Endothelial cell of umbilical vein (primary cell): ENCODE measurements around the gene JADE1. TPM values are rescaled to one million over a fixed set of nuclear protein-coding genes. Genes with fewer than 3 reads are reported as not detected.

Source experiments
- BruUV-seq: library from RNA; stranded (reverse); fragments of 400-500 nt; replicated peaks from 2 replicates; lab custom pipeline; 2021; lab: Mats Ljungman, UMichigan
- CTCF ChIA-PET: fragments of 300-600, 350-600 bp; sonication (Branson Sonifier 250); formaldehyde crosslinking; loops from one replicate; lab custom pipeline; 2021; ENCODE audit warnings: antibody characterized with exemption, inconsistent platforms; lab: Charles Lee
- POLR2A ChIA-PET: fragments of 300-600, 350-600 bp; sonication (Branson Sonifier 250); formaldehyde crosslinking; loops from one replicate; lab custom pipeline; 2021; ENCODE audit warnings: antibody characterized with exemption, inconsistent platforms; lab: Charles Lee
- DNase-seq: peaks from one replicate; pipeline ENCODE4 v3.0.0-alpha.2; 2011; ENCODE audit warnings: low read depth, low spot score
- FAIRE-seq: peaks from 2 replicates; lab custom pipeline; 2011; peaks lifted over from hg19 to GRCh38; lab: Jason Lieb, UNC
- H2AFZ ChIP-seq: 2 replicates; pipeline ENCODE4 v1.6.0; 2012; ENCODE audit warnings: low read depth, low read length, control low read depth, inconsistent platforms
- H3K27ac ChIP-seq: 2 replicates; pipeline ENCODE4 v1.5.1; 2011; ENCODE audit warnings: low read depth, mild to moderate bottlenecking, control low read depth, low read length, moderate library complexity; ENCODE audit not compliant: insufficient read depth
- H3K27me3 ChIP-seq, 2 experiments: 2 replicates each; pipeline versions ENCODE4 v1.6.0 to v1.6.1; 2011; ENCODE audit warnings: low read length in 2 of 2, mixed read lengths in 1 of 2; ENCODE audit not compliant: control insufficient read depth in 2 of 2, insufficient read depth in 2 of 2
- H3K36me3 ChIP-seq, 2 experiments: 2 replicates in 1 of 2; 3 replicates in 1 of 2; pipeline ENCODE4 v1.5.1; 2011; ENCODE audit warnings: low read length in 2 of 2, mild to moderate bottlenecking in 1 of 2, moderate library complexity in 1 of 2; ENCODE audit not compliant: control insufficient read depth in 2 of 2, insufficient read depth in 2 of 2; ENCODE audit errors: extremely low read depth in 1 of 2
- H3K4me1 ChIP-seq: 3 replicates; pipeline ENCODE4 v1.5.1; 2011; ENCODE audit warnings: mild to moderate bottlenecking, low read length; ENCODE audit not compliant: control insufficient read depth, insufficient read depth; ENCODE audit errors: extremely low read depth
- H3K4me2 ChIP-seq: 2 replicates; pipeline ENCODE4 v1.6.1; 2011; ENCODE audit warnings: low read length, control low read depth, mixed read lengths; ENCODE audit not compliant: insufficient read depth
- H3K4me3 ChIP-seq, 3 experiments: fragments of 200-600 bp in 1 of 3; sonication (generic), shearing (Covaris generic) in 1 of 3; replicated peaks in 1 of 3; 2 replicates each; pipeline ENCODE4 v1.5.1; 2011 to 2016; ENCODE audit warnings: control low read depth in 3 of 3, low read length in 3 of 3, mild to moderate bottlenecking in 2 of 3, inconsistent platforms in 1 of 3, low read depth in 1 of 3, moderate library complexity in 1 of 3; ENCODE audit not compliant: insufficient read depth in 1 of 3
- H3K79me2 ChIP-seq: 2 replicates; pipeline ENCODE4 v1.6.0; 2012; ENCODE audit warnings: low read length, inconsistent platforms; ENCODE audit not compliant: control insufficient read depth, insufficient read depth
- H3K9ac ChIP-seq: replicated peaks from 2 replicates; pipeline ENCODE3; 2011; ENCODE audit warnings: low read length, control low read depth; ENCODE audit not compliant: insufficient read depth; ENCODE audit errors: extremely low read depth
- H3K9me1 ChIP-seq: replicated peaks from 3 replicates; pipeline ENCODE4 v1.6.0; 2011; ENCODE audit warnings: mild to moderate bottlenecking, low read length; ENCODE audit not compliant: control insufficient read depth, insufficient read depth; ENCODE audit errors: extremely low read depth
- H3K9me3 ChIP-seq: replicated peaks from 2 replicates; pipeline ENCODE4 v1.5.1; 2012; ENCODE audit warnings: low read length, inconsistent platforms; ENCODE audit not compliant: control insufficient read depth, insufficient read depth
- H4K20me1 ChIP-seq: replicated peaks from 2 replicates; pipeline ENCODE3; 2011; ENCODE audit warnings: mild to moderate bottlenecking, low read length; ENCODE audit not compliant: control insufficient read depth, insufficient read depth; ENCODE audit errors: extremely low read depth
- EZH2 ChIP-seq: IDR thresholded peaks from 2 replicates; pipeline ENCODE4 v1.6.1; 2012; ENCODE audit warnings: borderline replicate concordance, low read depth, mild to moderate bottlenecking, moderate library complexity, low read length, inconsistent platforms; ENCODE audit not compliant: severe bottlenecking
- FOS ChIP-seq: IDR thresholded peaks from 2 replicates; pipeline ENCODE4 v1.6.1; 2011; ENCODE audit warnings: mild to moderate bottlenecking, low read length, moderate library complexity, borderline replicate concordance; ENCODE audit not compliant: insufficient read depth
- GATA2 ChIP-seq: IDR thresholded peaks from 2 replicates; pipeline ENCODE4 v1.7.0; 2011; ENCODE audit warnings: low read depth, mild to moderate bottlenecking, moderate library complexity, mixed read lengths, low read length; ENCODE audit not compliant: insufficient read length, insufficient read depth
- JUN ChIP-seq: IDR thresholded peaks from 2 replicates; pipeline ENCODE4 v1.6.1; 2011; ENCODE audit warnings: borderline replicate concordance, low read depth; ENCODE audit not compliant: insufficient read length, insufficient read depth
- MAX ChIP-seq: IDR thresholded peaks from 2 replicates; pipeline ENCODE4 v1.6.1; 2011; ENCODE audit not compliant: insufficient read depth, insufficient read length
- MYC ChIP-seq: IDR thresholded peaks from one replicate; pipeline ENCODE4 v1.6.1; 2011; ENCODE audit warnings: mild to moderate bottlenecking, low read depth, low read length
- POLR2A ChIP-seq: IDR thresholded peaks from 2 replicates; pipeline ENCODE4 v1.6.1; 2012; ENCODE audit warnings: low read depth, mild to moderate bottlenecking, control low read depth, low read length
- POLR2AphosphoS5 ChIP-seq: IDR thresholded peaks from 2 replicates; pipeline ENCODE4 v1.6.1; 2012; ENCODE audit warnings: low read depth, mild to moderate bottlenecking, control low read depth, low read length, moderate library complexity; ENCODE audit not compliant: insufficient read depth
- dilution Hi-C: fragments of 300-500 bp; cut with MboI; formaldehyde crosslinking; loops from one replicate; pipeline ENCODE4 v1.15.0; 2019; ENCODE audit warnings: low sequenced_read_pairs; ENCODE audit not compliant: extremely low pct_ligation_motif_present
- intact Hi-C: fragments of 100-400 bp; cut with micrococcal nuclease; formaldehyde crosslinking; loops from one replicate; pipeline ENCODE4 v1.10.0; 2022
- polyA plus RNA-seq, 4 experiments: library from polyadenylated mRNA; depleted of rRNA in 3 of 4; stranded (reverse) in 3 of 4; unstranded in 1 of 4; fragments of >200 nt; gene quantifications; 2 replicates each; pipeline versions ENCODE4 v1.2.1 to v1.2.3, GENCODE V29; 2011 to 2012; ENCODE audit warnings: missing spikeins in 1 of 4
- total RNA-seq: library from RNA; stranded (reverse); gene quantifications from 2 replicates; pipeline ENCODE4 v1.2.3, GENCODE V29; 2021
- TF ChIP-seq, protein P1 (sequence below), 2 donors: IDR thresholded peaks; 1 replicate in 1 of 2; 2 replicates in 1 of 2; pipeline ENCODE4 v1.5.1; 2011; ENCODE audit warnings: low read length in 2 of 2, mild to moderate bottlenecking in 2 of 2, moderate library complexity in 2 of 2, control low read depth in 1 of 2, inconsistent platforms in 1 of 2, low read depth in 1 of 2; ENCODE audit not compliant: insufficient read depth in 1 of 2; ENCODE audit errors: extremely low read depth in 1 of 2

Gene JADE1
- total and polyA plus RNA-seq, 2 donors (not counting 3 experiments of a cell fraction or from before 2014, with no cell fraction given): 13.6 to 45.6 TPM

DNA sequence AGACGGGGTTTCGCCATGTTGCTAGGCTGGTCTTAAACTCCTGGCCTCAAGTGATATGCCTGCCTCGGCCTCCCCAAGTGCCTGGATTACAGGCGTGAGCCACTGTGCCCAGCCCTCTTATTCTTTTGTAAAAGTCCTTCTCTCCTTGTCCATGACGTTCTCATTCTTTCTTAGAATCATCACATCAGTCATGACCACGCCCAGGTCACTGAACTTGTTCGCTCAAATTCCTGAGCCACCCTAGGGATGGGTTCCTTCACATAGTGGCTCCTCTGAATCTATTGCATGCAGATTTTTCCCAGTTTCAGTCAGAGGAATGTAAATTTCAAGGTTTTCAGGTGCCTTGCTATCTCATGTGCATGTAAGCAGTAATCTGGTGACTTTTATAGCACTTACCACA, 15.7 kb downstream of the JADE1 start:
- BruUV-seq: no TSS peak
- Histone ChIP-seq H3K4me3 (no peak overlapping the region), H3K9ac (no peak overlapping the region), H3K9me1 (no peaks in the 10 kb centered on the region), H3K4me1 (peaks cover 9% of the 10 kb centered on the region), H3K27me3 (no peaks in the 10 kb centered on the region), H3K36me3 (no peaks in the 10 kb centered on the region), H3K79me2 (peaks cover 94% of the 10 kb centered on the region), H3K4me2 (no peak overlapping the region), H3K27ac (no peak overlapping the region), H4K20me1 (no peaks in the 10 kb centered on the region), H2AFZ (no peak overlapping the region), H3K9me3 (no peaks in the 10 kb centered on the region)
- DNase-seq (no peak), FAIRE-seq (no peak)
- dilution Hi-C loops (no loop called here), intact Hi-C loops (no loop called here)
- ChIA-PET POLR2A (no interaction called here), CTCF (no interaction called here)
- TF ChIP-seq POLR2A (no peak), MAX (no peak)

DNA sequence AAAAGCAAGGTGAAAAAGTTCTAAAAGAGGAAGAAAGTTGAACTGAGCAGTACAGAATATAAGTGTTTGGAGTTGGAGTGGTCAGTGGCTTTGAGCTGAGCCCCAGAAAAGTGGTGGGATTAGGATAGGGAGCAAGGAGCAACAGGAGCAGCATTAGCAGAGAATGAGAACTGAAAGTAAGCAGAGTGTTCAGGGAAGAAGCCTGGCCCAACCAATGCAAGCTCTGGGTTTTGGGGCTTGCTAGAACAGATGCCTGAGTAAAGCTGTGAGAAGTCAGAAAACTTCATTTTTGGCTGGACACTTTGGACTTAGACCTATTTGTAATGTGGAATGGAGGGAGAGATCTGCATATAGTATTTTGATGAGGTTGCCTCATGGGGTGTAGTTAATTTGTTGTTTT, 17.8 kb downstream of the JADE1 start:
- Histone ChIP-seq H3K27me3 (no peaks in the 10 kb centered on the region), H2AFZ (no peak overlapping the region), H3K9me3 (no peaks in the 10 kb centered on the region), H3K9ac (no peak overlapping the region), H3K4me2 (no peak overlapping the region), H3K4me3 (no peak overlapping the region), H3K4me1 (peaks cover 17% of the 10 kb centered on the region), H3K36me3 (peaks cover 0 to under 1% of the 10 kb centered on the region in 2 experiments), H3K79me2 (peaks cover 94% of the 10 kb centered on the region), H3K9me1 (no peaks in the 10 kb centered on the region), H3K27ac (no peak overlapping the region), H4K20me1 (no peaks in the 10 kb centered on the region)
- ChIA-PET CTCF (interaction anchor here (1.1 to 2.5 kb wide), 2 partner anchors 8 to 15 kb away, joined by 5 to 10 read pairs; no protein-coding TSS in a partner anchor), POLR2A (no interaction called here)
- no TSS peak for BruUV-seq
- no peak for FAIRE-seq
- dilution Hi-C loops (no loop called here), intact Hi-C loops (no loop called here)
- TF ChIP-seq MAX (no peak), GATA2 (no peak), POLR2A (no peak), MYC (no peak), JUN (no peak), EZH2 (no peak), FOS (no peak), POLR2AphosphoS5 (no peak)
- TF ChIP-seq, protein P1, sequence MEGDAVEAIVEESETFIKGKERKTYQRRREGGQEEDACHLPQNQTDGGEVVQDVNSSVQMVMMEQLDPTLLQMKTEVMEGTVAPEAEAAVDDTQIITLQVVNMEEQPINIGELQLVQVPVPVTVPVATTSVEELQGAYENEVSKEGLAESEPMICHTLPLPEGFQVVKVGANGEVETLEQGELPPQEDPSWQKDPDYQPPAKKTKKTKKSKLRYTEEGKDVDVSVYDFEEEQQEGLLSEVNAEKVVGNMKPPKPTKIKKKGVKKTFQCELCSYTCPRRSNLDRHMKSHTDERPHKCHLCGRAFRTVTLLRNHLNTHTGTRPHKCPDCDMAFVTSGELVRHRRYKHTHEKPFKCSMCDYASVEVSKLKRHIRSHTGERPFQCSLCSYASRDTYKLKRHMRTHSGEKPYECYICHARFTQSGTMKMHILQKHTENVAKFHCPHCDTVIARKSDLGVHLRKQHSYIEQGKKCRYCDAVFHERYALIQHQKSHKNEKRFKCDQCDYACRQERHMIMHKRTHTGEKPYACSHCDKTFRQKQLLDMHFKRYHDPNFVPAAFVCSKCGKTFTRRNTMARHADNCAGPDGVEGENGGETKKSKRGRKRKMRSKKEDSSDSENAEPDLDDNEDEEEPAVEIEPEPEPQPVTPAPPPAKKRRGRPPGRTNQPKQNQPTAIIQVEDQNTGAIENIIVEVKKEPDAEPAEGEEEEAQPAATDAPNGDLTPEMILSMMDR (IDR thresholded peaks at IDR 0.05; ENCODE audit: extremely low read depth in 1 of 2, insufficient read depth in 1 of 2, low read depth in 1 of 2, low read length in 2 of 2): no peak
- no peak for DNase-seq
